ENCODE results near the gene HS2ST1. TPM values are rescaled to one million over a fixed set of nuclear protein-coding genes. Genes with fewer than 3 reads are reported as not detected.

HS2ST1 gene
- total RNA-seq, 2 donors from 2014 or later, result 11.5 to 11.7 TPM

DNA sequence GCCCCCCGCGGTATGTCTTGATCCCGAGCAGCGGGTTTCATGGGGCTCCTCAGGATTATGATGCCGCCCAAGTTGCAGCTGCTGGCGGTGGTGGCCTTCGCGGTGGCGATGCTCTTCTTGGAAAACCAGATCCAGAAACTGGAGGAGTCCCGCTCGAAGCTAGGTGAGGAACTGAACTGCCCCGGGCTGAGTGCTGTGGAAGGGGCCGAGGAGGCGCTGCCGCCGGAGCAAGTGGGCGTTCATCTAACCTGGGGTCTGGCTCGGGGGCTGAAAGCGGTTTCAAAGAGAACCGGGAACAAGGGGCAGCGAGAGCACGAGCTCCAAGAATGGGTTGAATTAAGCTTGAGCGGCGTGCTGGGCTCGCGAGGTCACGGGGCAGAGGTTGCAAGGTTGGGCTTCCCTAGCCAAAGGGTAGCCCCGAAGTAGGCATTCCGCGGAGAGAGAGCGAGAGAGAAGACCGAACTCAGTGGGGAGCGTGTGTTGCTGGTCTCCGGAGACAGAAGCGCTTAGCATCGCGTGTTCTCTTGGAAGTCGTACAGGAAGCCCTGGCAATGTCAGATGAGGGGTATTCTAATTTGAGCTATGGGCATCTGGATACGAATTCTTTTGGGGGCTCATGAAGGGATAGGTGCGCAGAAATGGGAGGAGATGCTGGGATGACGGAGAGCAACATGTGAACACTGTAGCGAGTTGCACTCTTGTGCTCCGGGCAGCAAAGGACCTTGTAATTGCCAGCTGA, 732 bp downstream of the HS2ST1 start:
- Histone ChIP-seq H3K27me3 (replicated peaks; ENCODE audit: insufficient read depth) (no peaks in the 10 kb centered on the region), H3K4me3 (peak overlapping the region; percentile 80 to 83), H3K9me3 (no peaks in the 10 kb centered on the region), H3K27ac (peak overlapping the region; percentile 86 to 88), H3K4me1 (replicated peaks) (no peaks in the 10 kb centered on the region), H3K36me3 (no peaks in the 10 kb centered on the region)
- intact Hi-C loops (cut with DNase I), result loop anchor here (5.0 to 10.0 kb wide), 2 partner anchors 83 to 210 kb away; partner anchors contain the start of gene SH3GLB1
- TF ChIP-seq POLR2AphosphoS5 (IDR thresholded peaks at IDR 0.05), result peak; percentile 38
- TF ChIP-seq POLR2A (IDR thresholded peaks at IDR 0.05), result no peak
- DNase-seq (ENCODE audit: low spot score), result peak; percentile 44
- under 1% methylated on average over 41 of the region's 43 CpGs for WGBS

DNA sequence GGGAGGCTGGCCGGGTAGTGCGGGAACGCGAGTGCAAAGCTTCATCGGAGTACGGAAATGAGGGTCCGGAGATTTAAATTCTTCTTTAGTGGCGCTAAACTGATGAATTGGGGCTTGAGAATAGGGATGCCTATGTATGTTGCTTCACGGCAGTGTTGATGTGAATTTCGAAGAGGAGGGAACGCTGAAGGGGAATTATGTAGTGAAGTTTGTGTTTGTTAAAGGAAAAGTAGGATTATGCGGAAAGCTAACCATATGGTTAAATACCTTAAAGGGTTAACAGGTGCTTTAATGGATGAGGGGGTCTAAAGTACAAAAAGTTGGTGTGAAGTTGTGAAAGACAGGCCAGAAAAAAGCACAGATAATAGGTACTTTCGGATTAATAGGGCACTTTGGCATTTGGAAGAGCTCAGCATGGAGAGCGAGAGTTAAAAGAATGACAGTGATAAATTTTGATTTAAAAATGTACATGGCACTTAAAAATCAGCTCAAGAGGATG, 1.4 kb downstream of the HS2ST1 start:
- Histone ChIP-seq H3K27ac (peak overlapping the region; percentile 86 to 88), H3K4me3 (peak overlapping the region; percentile 80 to 83), H3K9me3 (no peaks in the 10 kb centered on the region), H3K36me3 (no peaks in the 10 kb centered on the region), H3K4me1 (replicated peaks) (no peaks in the 10 kb centered on the region), H3K27me3 (replicated peaks; ENCODE audit: insufficient read depth) (no peaks in the 10 kb centered on the region)
- TF ChIP-seq POLR2AphosphoS5 (IDR thresholded peaks at IDR 0.05) (no peak), POLR2A (IDR thresholded peaks at IDR 0.05) (no peak)
- TF ChIP-seq, protein P1, sequence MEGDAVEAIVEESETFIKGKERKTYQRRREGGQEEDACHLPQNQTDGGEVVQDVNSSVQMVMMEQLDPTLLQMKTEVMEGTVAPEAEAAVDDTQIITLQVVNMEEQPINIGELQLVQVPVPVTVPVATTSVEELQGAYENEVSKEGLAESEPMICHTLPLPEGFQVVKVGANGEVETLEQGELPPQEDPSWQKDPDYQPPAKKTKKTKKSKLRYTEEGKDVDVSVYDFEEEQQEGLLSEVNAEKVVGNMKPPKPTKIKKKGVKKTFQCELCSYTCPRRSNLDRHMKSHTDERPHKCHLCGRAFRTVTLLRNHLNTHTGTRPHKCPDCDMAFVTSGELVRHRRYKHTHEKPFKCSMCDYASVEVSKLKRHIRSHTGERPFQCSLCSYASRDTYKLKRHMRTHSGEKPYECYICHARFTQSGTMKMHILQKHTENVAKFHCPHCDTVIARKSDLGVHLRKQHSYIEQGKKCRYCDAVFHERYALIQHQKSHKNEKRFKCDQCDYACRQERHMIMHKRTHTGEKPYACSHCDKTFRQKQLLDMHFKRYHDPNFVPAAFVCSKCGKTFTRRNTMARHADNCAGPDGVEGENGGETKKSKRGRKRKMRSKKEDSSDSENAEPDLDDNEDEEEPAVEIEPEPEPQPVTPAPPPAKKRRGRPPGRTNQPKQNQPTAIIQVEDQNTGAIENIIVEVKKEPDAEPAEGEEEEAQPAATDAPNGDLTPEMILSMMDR (IDR thresholded peaks at IDR 0.05), result no peak
- intact Hi-C loops (cut with DNase I), result loop anchor here (10.0 kb wide), 1 partner anchor 211 kb away; the partner anchor contains the start of gene SH3GLB1
- WGBS, result 4% methylated on average over 14 of the region's 14 CpGs
- DNase-seq (ENCODE audit: low spot score), result no peak

DNA sequence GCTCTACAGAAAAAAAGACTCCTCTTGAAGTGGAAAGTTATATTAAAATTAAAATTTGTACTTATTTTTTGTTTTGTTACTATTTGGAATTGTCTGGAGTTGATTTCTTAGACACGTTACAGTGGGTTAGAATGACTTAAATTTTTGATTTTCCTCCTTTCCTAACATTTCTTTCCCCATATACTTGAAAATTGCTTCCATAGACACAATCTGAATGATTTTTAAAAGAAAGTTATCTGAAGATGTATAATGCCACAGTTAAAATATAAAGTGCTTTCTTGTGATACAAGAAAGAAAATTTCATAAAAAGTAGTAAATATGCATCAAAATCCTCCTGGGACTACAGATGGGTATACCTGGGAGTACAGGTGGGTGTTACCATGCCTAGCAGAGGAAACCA, 2.3 kb downstream of the HS2ST1 start:
- Histone ChIP-seq H3K4me3 (no peak overlapping the region), H3K27me3 (replicated peaks; ENCODE audit: insufficient read depth) (no peaks in the 10 kb centered on the region), H3K36me3 (no peaks in the 10 kb centered on the region), H3K4me1 (replicated peaks) (no peaks in the 10 kb centered on the region), H3K9me3 (no peaks in the 10 kb centered on the region), H3K27ac (no peak overlapping the region)
- WGBS, result 92% methylated on average over 1 of the region's 1 CpG
- intact Hi-C loops (cut with DNase I), result loop anchor here (10.0 kb wide), 1 partner anchor 212 kb away; the partner anchor contains the start of gene SH3GLB1
- DNase-seq (ENCODE audit: low spot score), result no peak
- TF ChIP-seq, protein P1 (IDR thresholded peaks at IDR 0.05), result no peak
- TF ChIP-seq POLR2AphosphoS5 (IDR thresholded peaks at IDR 0.05) (no peak), POLR2A (IDR thresholded peaks at IDR 0.05) (no peak)

DNA sequence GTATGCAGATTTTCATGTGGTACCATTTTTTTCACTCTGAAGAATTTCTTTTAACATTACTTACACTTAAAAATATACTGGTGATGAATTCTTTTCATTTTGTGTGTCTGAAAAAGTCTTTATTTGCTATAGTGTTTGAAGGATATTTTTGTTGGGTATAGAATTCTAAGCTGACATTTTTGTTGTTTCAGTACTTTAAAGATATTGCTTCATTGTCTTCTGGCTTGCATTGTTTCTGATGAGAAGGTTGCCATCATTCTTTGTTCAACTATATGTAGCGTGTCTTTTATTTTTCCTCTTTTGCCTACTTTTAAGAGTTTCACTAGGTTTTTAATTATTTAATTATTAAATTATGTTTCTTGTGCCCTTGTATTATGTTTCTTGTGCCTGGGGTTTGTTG, 8.0 kb downstream of the HS2ST1 start:
- no peak for DNase-seq (ENCODE audit: low spot score)
- no peaks in the 10 kb centered on the region for H3K9me3 ChIP-seq
- intact Hi-C loops (cut with DNase I), result no loop called here
- WGBS, result 100% methylated on average over 1 of the region's 1 CpG
- TF ChIP-seq POLR2A (IDR thresholded peaks at IDR 0.05), result no peak
- TF ChIP-seq, protein P1 (IDR thresholded peaks at IDR 0.05), result no peak
- no peak for TF ChIP-seq POLR2AphosphoS5 (IDR thresholded peaks at IDR 0.05)
- no peaks in the 10 kb centered on the region for H3K36me3 ChIP-seq
- H3K4me3 ChIP-seq, result no peak overlapping the region
- no peaks in the 10 kb centered on the region for H3K4me1 ChIP-seq (replicated peaks)
- no peak overlapping the region for H3K27ac ChIP-seq
- no peaks in the 10 kb centered on the region for H3K27me3 ChIP-seq (replicated peaks; ENCODE audit: insufficient read depth)

DNA sequence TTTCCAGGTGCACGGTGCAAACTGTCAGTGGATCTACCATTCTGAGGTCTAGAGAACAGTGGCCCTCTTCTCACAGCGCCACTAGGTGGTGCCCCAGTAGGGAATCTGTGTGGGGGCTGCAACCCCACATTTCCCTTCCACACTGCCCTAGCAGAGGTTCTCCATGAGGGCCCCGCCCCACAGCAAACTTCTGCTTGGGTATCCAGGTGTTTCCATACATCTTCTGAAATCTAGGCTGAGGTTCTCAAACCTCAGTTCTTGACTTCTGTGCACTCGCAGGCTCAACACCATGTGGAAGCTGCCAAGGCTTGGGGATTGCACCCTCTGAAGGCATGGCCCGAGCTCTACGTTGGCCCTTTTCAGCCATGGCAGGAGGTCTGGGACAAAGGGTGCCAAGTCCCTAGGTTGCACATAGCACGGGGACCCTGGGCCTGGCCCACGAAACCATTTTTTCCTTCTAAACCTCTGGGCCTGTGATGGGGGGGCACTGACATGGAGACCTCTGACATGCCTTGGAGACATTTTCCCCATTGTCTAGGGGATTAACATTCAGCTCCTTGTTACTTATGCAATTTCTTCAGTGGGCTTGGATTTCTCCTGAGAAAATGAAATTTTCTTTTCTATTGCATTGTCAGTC, 10.0 kb downstream of the HS2ST1 start:
- no peak for DNase-seq (ENCODE audit: low spot score)
- no peak overlapping the region for H3K27ac ChIP-seq
- H3K4me3 ChIP-seq, result no peak overlapping the region
- intact Hi-C loops (cut with DNase I), result no loop called here
- H3K36me3 ChIP-seq, result no peaks in the 10 kb centered on the region
- TF ChIP-seq POLR2AphosphoS5 (IDR thresholded peaks at IDR 0.05), result no peak
- TF ChIP-seq POLR2A (IDR thresholded peaks at IDR 0.05), result no peak
- TF ChIP-seq, protein P1 (IDR thresholded peaks at IDR 0.05), result no peak
- WGBS, result 95% methylated on average over 8 of the region's 8 CpGs
- H3K4me1 ChIP-seq (replicated peaks), result no peaks in the 10 kb centered on the region
- H3K9me3 ChIP-seq, result no peaks in the 10 kb centered on the region
- H3K27me3 ChIP-seq (replicated peaks; ENCODE audit: insufficient read depth), result no peaks in the 10 kb centered on the region
